GM18519 (cell line): ENCODE results near the gene TSPAN1.

Source experiments
- ATAC-seq: cut with Tn5 transposase; IDR thresholded peaks from one replicate; pipeline ENCODE4 v1.9.1; 2021; ENCODE audit warnings: mild to moderate bottlenecking, moderate library complexity; ENCODE audit not compliant: unreplicated experiment, low FRiP score

TSPAN1 gene, protein sequence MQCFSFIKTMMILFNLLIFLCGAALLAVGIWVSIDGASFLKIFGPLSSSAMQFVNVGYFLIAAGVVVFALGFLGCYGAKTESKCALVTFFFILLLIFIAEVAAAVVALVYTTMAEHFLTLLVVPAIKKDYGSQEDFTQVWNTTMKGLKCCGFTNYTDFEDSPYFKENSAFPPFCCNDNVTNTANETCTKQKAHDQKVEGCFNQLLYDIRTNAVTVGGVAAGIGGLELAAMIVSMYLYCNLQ

DNA sequence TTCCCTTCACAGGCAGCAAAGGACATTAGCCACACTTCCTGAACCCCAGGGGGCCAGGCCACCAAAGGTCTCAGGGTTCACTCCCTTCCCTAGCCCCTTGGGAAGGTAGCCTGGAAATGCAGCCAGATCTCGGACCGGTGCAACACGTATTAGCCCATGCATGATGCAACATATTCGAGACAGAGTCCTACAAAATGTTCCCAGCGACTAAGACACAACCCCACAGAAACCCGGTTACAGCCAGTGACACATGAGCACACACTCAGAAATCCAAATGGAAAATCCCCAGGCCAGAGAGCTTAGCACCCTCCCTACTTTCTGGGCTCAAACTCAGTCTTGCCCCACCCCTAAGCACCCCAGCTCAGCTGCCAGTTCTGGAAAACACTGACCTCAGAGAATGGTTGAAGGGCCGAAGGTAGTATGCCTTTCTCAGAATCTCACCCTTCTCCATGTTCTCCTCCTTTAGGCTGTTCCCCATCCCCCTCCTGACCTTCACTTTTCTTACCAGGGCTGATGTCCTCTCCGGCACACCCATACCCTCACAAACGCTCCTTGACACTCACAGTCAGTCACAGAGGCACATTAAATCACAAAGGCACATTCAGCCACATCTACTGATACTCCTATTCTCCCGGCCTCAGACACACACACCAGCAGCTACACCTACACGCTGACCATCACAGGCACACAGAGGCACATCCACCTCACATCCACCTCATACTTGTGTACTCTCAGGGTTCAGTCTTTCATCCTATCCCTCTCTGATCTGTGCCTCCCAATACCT, at the start of gene TSPAN1:
TSPAN1 (plus strand) TSS at position 640 of the 784 bp plus-strand sequence. CDS start 6,021 bp downstream, outside the sequence.
- ATAC-seq: no peak

DNA sequence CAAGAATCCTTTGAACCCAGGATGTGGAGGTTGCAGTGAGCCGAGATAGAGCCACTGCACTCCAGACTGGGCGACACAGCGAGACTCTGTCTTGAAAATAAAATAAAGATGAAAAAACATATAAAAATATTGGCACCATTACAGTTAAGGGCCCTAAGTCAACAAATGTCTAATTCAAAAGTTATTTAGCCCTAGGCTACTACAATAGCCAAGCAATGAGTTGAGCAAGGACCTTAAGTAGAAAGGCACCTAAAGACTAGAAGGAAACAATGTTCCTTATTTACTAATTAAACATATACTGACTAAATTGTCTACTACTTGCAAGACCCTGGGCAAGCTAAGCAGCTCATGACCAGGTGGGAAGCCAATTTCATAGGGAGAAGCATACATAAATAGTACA, 46.5 kb upstream of the TSPAN1 start:
- no peak for ATAC-seq

DNA sequence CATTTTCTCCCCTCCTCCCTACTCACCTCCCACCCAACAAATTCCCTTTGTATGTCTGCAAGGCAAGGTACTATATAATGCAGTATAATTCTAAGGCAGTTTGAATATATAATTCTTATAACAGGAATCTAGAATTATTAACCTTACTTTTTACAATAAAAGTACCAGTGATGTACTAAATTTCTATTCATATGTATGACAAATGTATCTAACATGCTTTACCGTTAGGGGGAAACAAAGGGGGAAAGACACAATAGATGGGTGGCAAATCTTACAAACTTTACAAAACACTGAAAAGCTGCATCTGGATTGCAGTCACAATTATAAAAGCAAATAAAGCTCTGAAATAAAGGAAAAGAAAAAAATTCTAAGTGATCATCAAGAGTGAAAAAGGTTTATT, 44.8 kb upstream of the TSPAN1 start:
- ATAC-seq: no peak

DNA sequence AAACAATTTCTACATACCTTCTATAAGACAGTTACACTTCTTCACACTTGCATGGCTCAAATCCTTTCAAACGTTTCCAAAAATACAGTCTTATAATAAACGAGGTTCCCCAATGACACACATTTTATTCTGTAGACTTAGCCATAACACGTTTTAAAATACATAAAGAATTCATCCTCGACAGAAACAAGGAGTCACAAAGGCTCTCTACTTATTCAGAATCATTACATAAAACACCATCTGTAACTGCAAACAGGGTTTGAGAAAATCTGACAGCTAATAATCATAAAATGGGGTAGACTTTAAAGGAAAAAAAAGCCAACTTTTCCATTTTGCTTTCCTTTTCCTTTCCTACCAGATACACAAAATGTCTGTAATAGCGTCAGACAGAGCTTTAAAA, 44.3 kb upstream of the TSPAN1 start:
- ATAC-seq: no peak

DNA sequence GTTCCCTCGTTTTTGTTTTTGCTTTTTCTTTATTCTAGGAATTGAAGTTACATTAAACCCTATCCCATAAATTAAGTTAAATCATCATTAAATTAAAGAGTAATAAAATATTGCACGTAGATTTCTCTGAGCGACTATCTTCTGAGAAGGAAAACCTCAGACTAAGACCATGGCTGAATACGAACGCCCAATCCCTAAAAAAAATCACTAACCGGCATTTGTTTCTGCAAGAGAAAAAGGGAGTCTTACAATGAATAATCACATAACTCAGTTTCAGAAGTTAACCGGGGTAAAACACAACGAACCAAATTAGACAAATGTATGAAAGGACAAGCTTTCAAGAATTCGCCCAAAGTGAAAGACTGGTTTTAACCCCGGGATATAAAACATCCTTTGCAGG, 43.8 kb upstream of the TSPAN1 start:
- no peak for ATAC-seq

DNA sequence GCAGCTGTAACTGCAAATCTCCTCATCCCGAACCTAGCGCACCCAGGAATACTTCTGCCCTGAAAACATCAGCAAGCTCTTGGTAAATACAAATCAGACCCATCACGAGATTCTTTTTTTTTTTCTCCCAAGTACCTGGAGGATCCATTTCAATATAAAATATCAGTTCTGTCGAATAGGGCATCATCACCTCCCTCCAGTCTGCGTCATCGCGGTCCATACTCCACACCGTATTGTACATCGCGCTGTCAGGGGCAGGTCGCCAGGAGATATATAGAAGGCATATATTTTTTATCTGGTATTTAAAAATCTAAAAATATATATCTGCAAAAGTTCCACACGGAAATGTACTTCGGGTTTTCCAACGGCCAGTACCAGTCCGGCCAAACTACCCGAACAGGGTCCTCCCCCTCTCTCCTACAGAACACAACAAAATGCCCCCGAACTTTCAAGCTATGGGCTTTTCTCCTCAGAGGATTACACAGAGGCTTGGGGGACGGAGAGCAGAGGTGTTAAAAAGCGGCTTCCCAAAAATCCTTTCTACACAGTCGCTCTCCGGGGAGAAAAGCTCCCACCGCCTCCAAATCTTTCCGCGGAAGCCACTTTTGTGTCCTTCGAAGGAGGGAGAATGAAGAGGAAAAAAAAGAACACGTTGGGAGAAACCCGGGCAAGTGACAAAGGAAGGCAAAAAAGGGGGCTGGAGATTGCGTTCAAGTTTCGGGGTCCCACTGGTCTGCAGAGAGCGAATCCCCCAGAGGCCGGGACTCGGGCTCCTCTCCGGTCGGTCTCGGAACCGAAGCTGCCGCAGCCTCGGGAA, 43.0 kb upstream of the TSPAN1 start:
- ATAC-seq: no peak

DNA sequence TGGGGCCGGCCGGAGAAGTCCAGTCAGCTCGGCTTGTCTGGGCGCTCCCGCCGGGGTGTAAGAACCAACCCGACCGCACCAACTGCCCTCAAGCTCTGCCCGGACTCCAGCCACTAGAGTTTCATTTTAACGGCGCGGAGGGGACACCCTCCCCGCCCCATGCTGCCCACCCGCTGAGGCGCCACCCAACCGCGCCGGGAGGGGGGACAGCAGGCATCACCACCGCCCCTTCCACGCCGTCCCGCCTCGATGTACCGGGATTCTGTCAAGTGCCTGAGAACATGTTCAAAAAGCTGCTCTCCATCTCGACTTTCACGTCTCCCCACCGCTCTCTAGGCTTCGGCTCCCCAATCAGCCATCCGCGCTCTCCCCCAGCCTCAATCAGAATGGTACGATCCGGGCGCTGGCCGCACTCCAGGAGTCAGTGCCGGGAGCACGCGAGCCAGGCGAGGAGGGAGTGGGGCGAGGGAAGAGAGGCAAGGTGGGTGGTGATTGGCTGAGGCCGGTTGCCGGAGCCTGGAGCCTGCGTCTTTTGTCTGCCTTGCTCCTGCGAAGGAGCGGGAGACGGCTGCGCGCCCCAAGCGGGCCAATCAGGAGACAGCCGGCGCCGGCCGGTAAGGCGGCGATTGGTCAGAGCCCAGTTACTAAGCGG, 42.2 kb upstream of the TSPAN1 start, which contains the start of gene PIK3R3:
PIK3R3 (minus strand) TSS at position 101 of the 652 bp plus-strand sequence. CDS start 677 bp downstream, outside the sequence.
- peak; percentile 80 for ATAC-seq

DNA sequence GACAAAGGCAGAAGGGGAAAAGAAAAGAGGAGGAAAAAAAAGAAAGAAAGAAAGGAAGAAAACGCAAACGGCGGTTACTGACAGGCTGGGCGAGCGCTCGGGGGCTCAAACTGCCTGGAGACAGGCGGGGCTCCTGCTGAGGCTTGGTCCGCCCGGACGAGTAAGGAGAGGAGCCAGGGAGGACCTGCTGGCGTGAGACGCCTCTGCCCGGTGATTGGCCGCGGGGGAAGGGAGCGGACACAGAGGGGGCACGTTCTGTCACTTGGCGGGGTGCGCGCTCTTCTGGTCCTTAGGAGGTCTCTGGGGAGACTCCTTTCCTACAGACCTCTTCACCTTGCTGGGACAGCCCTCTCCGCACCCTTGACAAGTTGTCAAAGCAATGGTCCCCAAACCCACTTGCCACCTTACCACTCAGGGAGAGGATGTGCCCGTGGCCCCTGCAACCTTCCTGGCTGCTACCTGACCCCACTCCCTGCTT, 41.7 kb upstream of the TSPAN1 start:
- ATAC-seq: peak; percentile 28

DNA sequence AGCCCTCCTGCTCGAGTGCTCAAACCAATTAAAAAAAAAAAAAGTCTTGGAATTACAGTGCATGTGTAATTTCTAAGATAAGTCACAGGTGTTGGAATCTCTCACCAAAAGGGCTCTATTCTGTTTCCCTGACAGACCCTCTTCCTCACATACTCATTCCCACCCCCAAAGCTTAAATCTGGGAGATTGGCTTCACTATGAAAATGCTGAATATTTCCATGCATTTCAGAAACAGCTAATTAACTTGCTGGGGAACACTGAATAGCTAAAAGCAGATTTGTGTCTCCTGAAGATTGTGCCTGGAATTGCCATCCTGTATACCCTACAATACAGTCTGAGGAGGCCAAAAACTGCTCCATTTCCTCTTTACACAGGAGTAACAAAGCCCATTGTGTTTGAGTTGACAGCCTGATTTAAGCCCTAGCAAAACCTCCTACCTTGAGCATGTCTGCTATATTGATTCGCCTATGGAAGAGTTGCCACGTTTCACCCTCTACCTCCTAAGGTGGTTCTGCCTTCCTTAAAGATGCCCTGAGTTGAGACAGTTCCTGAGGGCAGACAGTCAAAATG, 41.0 kb upstream of the TSPAN1 start:
- no peak for ATAC-seq

DNA sequence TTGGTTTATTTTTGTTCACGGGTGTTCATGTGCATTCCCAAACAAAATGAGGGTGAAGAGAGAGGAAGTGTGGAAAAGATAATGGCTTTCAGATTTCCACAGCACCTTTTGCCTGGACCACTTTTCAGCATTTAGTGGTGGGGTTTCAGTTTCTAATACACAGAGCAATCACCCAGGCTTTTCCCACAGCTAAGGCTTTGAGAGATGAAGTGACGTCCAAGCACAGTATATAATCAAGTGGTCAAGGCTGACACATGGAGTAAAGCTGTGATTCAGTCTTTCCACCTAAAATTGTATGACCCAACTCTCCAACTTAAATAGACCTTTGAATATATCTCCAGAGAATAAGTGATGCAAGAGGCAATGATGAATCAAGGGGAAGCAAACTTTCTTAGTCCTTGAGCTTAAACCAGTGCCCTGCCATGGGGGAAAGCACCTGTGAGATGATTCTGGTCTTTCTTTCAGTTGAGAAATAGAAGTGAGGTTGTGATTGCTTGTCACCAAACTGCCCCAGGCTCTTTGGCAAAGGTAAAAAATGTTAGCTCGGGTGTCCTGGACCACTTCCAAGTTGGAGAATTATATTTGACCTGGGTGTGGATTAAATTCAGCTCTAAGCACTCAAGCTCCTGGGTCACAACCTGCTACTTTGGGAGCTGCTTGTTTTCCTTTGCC, 40.1 kb upstream of the TSPAN1 start:
- no peak for ATAC-seq

DNA sequence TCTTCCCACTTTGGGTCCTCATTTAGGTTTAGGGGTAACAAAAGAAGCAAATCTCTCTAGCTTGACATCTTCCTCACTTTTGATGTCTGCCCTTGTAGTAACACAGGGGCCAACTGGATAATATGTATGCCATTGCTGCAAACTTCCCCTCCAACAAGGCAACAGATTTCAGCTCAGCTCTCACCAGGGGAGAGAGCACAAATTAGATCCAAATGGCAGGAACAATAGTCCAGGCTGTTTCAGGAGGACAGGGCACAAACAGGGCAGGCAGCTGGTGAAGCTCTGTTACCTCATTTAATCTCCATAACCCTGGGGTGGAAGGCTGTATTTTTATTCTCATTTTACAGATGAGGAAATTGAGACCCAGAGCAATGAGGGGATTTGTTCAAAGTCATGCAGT, 38.2 kb upstream of the TSPAN1 start:
- no peak for ATAC-seq

DNA sequence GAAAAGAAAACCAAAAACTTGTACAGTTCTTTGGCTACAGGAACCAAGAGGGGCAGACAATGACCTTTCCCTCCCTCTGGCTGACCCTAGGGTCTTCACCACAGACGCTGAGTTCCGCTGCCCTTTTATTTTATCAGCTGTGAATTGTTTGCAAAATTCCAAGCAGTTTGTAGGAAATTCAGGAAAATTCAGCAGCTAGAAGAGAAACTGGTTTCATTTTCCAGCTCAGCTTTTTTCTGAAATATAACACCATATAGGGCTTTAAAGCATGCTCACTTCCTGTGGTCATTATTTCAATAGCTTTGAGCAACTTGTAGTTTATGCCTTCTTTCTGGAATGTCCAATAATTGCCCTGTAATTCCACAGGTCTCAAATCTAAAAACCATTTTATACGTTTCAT, 37.0 kb upstream of the TSPAN1 start:
- ATAC-seq: no peak

DNA sequence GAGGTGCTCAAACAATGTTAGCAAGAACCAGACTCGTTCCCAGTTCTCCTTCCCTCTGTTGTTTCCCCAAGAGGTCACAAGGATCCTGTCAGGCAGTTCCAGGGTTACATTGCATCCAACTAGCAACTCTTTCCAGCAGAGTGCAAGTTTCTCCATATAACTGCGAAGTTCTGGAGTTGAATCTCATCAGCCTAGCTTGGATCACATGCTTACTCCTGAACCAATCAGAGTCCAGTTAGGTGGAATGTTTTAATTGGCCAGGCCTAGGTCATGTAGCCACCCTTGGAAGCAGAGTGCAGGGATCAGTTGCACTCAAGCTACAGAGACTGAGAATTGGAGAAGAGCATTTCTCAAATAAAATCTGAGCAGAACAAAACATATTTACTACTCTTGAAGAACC, 26.6 kb upstream of the TSPAN1 start:
- ATAC-seq: no peak

DNA sequence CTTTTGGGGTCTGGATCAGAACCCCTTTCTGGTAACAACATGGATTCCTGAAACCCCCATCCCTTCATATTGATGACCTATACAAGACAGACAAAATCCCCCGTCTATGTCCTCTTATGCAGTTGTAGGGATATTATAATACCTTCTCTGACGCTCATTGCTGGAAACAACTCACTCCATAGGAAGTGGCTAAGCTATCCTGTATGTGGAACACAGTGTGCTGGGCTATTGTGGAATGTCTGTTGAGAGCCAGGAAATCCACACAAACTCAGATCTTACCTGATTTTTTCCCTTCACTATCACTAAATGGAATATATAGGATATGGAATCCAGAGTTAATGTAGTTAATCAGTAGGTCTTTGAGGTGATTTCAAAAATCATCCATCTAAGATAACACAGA, 24.8 kb upstream of the TSPAN1 start:
- no peak for ATAC-seq

DNA sequence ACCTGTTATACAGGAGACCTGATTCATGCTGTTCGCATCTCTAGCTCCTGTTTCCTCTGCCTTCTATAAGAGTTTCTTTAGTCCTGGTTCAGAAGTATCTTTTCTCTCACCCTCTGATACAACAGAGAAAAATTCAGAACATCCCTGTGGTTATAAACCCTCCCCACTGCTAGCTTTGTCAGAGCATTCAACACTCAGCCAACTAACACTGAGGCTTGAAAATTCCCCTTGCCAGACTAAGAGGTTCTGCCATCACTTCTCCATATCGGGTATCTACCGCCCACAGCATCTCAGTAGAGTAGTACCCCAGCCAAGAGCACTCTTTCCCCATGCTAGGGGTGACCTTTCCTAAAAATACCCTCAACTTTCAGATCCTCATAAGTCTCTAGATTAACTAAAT, 22.9 kb upstream of the TSPAN1 start:
- ATAC-seq: no peak

DNA sequence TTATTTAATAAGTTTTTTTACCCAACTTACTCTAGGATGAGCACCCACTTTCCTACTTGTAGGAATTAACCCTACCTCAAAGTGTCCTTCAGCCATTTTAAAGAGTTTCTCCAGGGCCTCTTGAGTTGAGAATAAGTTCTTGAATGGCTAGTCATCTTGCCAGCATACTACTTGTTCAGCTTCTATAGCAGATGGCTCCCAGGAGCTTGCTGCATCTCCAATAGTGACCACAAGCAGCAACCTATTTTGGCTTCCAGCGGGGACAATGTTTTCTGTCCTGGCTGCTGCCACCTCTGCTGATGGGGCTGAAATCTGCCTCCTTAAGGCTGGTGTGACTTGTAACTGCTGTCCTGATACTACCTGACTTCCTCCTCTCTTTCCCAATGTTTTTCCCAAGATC, 21.7 kb upstream of the TSPAN1 start:
- ATAC-seq: no peak

DNA sequence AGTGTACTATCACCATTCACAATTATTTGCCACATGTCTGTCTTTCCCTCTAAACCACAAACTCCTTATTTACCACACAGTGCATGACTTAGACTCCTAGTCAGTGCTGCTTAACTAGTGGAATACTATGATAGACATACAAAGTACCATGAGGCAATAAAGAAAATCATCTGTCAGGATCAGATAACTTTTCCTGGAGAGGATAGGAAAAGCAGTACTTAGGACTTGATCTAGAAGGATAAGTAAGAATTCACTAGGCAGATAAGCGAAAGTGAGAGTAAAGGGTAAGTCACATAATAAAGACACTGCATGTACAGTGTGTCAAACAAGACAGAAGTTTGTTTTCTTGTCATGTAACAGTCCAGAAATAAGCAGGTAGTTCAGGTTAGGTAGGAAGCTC, 21.2 kb upstream of the TSPAN1 start:
- ATAC-seq: no peak

DNA sequence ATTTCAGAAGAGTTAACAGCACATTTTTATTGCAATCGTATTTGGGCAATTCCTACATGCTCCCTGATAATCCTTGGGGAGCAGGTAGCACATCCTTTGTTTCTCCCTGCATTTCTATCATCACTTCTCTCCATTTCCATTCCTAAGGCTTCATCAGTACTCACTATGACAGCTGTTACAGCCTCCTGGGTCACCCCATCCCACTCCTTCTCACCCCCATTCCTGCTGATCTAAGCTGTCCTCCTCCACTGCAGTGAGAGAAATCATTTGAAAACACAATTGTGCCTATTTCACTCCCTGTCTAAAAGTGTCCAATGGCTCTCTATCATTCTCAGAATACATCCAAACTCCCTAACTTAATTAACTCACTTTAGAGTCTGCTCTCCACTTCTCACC, 17.0 kb upstream of the TSPAN1 start:
- no peak for ATAC-seq
